WERI-Rb-1 (cell line): ENCODE results near the gene PBX3.

ENCODE experiments used
- DNase-seq: peaks from one replicate; pipeline ENCODE4 v3.0.0-alpha.2; 2020
- H3K27ac ChIP-seq: fragments of 250-450 bp; sonication (Bioruptor Pico); 2 replicates; pipeline ENCODE4 v1.5.1; 2020; ENCODE audit warnings: mild to moderate bottlenecking, moderate library complexity
- H3K27me3 ChIP-seq: fragments of 250-450 bp; sonication (Bioruptor Pico); 2 replicates; pipeline ENCODE4 v1.5.1; 2021; ENCODE audit warnings: mild to moderate bottlenecking, low read depth, moderate library complexity; ENCODE audit not compliant: insufficient read depth, severe bottlenecking
- H3K36me3 ChIP-seq: fragments of 250-450 bp; sonication (Bioruptor Pico); 2 replicates; pipeline ENCODE4 v1.5.1; 2020; ENCODE audit warnings: mild to moderate bottlenecking, moderate library complexity
- H3K4me3 ChIP-seq: 2 replicates; pipeline ENCODE4 v1.5.1; 2011; ENCODE audit warnings: low read depth, mild to moderate bottlenecking, control low read depth, low read length
- H3K9me3 ChIP-seq: fragments of 250-450 bp; sonication (Bioruptor Pico); 2 replicates; pipeline ENCODE4 v1.5.1; 2021; ENCODE audit warnings: mild to moderate bottlenecking, moderate library complexity; ENCODE audit not compliant: severe bottlenecking
- CTCF ChIP-seq: IDR thresholded peaks from 2 replicates; pipeline ENCODE4 v1.5.1; 2011; ENCODE audit warnings: low read depth, mild to moderate bottlenecking, control low read depth, inconsistent platforms, low read length

PBX3 gene

DNA sequence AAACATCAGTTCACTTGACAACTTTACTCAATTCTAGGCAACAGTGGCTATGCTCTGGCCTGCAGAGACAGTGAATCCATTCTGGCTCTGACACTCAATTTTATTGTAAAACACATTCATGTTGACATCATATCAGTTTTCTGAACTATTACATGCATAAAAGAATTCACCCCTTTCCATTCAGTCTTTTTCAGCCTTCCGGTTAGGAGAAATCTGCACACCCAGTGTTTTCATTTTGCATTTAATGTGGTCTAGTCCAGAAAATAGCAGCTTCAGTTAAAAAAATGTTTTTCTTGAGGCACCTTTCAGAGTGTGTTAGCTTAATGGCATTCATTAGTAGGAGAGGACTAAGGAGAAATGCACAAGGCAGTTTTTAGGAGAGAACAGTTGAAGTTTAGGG, 95.1 kb downstream of the PBX3 start:
- DNase-seq: no peak
- no peak for TF ChIP-seq CTCF
- Histone ChIP-seq H3K27me3 (no peaks in the 10 kb centered on the region), H3K9me3 (no peaks in the 10 kb centered on the region), H3K27ac (no peak overlapping the region), H3K36me3 (no peaks in the 10 kb centered on the region), H3K4me3 (no peak overlapping the region)

DNA sequence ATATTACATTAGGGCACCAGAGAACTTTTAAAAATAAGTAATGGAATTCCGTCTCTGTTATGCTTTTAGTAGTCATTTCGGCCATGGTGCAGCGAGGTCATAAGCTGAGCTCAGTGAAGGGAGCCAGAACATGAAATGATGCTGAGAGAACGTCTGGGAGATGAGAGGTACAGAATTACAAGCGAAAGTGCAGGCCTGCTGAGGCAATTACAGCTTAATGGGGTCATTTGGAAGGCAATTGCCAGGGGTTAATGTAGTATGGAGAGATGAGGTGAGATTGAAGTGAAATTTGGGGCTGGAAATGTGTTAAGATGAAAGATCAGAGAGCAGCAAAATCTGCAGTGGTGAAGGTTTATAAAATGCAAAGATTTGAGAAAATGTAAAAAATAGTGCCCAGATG, 96.5 kb downstream of the PBX3 start:
- Histone ChIP-seq H3K27ac (peak overlapping the region; percentile 3), H3K27me3 (no peaks in the 10 kb centered on the region), H3K36me3 (no peaks in the 10 kb centered on the region), H3K9me3 (no peaks in the 10 kb centered on the region), H3K4me3 (no peak overlapping the region)
- peak; percentile 61 for DNase-seq
- TF ChIP-seq CTCF: no peak

DNA sequence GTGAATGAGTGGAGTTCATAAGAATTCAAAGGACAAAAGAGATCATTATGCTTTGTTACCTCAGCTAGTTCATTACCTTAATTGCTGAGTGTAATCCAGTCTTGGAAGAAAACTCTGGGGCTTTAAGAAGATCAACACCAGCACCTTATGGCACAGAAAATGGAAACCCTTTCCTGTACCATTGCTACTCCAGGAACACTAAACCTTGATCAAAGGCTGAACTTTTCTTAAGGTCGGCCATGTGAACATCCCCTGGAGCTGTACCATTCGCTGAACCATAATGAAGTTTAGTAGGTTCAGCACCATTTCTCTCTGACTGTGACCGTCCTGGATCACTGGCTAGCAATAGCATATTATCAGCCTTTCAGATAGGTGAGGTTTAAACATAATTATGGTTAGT, 97.4 kb downstream of the PBX3 start:
- peak overlapping the region; percentile 65 for H3K27ac ChIP-seq
- H3K4me3 ChIP-seq: peak overlapping the region; percentile 3; the same call in 1 of the 2 replicates
- DNase-seq: peak; percentile 80
- H3K9me3 ChIP-seq: no peaks in the 10 kb centered on the region
- no peak for TF ChIP-seq CTCF
- no peaks in the 10 kb centered on the region for H3K27me3 ChIP-seq
- no peaks in the 10 kb centered on the region for H3K36me3 ChIP-seq

- TF ChIP-seq CTCF: no peak
- H3K27me3 ChIP-seq: no peaks in the 10 kb centered on the region
These were observed 98.2 kb downstream of the PBX3 start for GRCh38 chr9:125845271-125845808.

DNA sequence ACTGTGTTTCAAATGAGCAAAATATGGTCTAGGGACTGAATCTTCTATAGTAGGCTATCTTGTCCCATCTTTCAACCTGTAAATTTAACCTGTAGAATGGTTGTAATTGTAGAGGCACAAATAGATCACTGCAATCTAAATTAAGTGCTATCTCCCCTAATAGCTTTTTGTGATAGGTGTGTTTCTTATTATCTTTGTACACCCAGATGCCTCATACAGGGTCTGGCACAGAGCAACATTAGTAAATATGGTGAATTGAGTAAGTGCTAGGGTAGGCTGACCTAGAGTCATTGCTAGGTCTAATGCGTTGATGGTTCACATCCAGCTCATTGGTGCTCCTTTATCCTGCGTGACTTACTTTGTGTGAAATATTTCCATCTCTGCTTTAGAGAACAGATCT, 100.6 kb downstream of the PBX3 start:
- Histone ChIP-seq H3K27me3 (no peaks in the 10 kb centered on the region), H3K27ac (no peak overlapping the region), H3K4me3 (no peak overlapping the region), H3K36me3 (no peaks in the 10 kb centered on the region), H3K9me3 (no peaks in the 10 kb centered on the region)
- no peak for TF ChIP-seq CTCF
- DNase-seq: no peak

More at GRCh38 chr9:125845271-125845808, 98.2 kb downstream of the PBX3 start:
- DNase-seq: no peak
- H3K27ac ChIP-seq: peak overlapping the region; percentile 53
- H3K36me3 ChIP-seq: no peaks in the 10 kb centered on the region
- H3K4me3 ChIP-seq: no peak overlapping the region
- H3K9me3 ChIP-seq: no peaks in the 10 kb centered on the region

- no peak for DNase-seq
- TF ChIP-seq CTCF: no peak
- Histone ChIP-seq H3K36me3 (no peaks in the 10 kb centered on the region), H3K27ac (no peak overlapping the region), H3K27me3 (no peaks in the 10 kb centered on the region), H3K4me3 (no peak overlapping the region), H3K9me3 (no peaks in the 10 kb centered on the region)
These were observed 103.0 kb downstream of the PBX3 start for GRCh38 chr9:125850106-125850632.
